ENCODE data around the gene TTC4.

TTC4 gene

GRCh38 chr1:54696262-54696661 lies 19.4 kb upstream of the TTC4 start:
- Mint-ChIP-seq H3K36me3 (no peaks in the 10 kb centered on the region), H3K27ac (no peak overlapping the region), H3K4me3 (no peak overlapping the region), H3K9me3 (no peaks in the 10 kb centered on the region), H3K4me1 (no peaks in the 10 kb centered on the region), H3K27me3 (peaks cover 32% of the 10 kb centered on the region)
- no peak for ATAC-seq

GRCh38 chr1:54697896-54698295 lies 17.8 kb upstream of the TTC4 start:
- Mint-ChIP-seq H3K9me3 (no peaks in the 10 kb centered on the region), H3K27ac (no peak overlapping the region), H3K4me1 (no peaks in the 10 kb centered on the region), H3K4me3 (no peak overlapping the region), H3K36me3 (no peaks in the 10 kb centered on the region), H3K27me3 (peaks cover 38% of the 10 kb centered on the region)
- no peak for ATAC-seq

GRCh38 chr1:54698346-54698745 lies 17.3 kb upstream of the TTC4 start:
- ATAC-seq = no peak
- Mint-ChIP-seq H3K4me3 (no peak overlapping the region), H3K27me3 (peaks cover 42% of the 10 kb centered on the region), H3K36me3 (no peaks in the 10 kb centered on the region), H3K4me1 (no peaks in the 10 kb centered on the region), H3K27ac (no peak overlapping the region), H3K9me3 (no peaks in the 10 kb centered on the region)

GRCh38 chr1:54699936-54700525 lies 15.6 kb upstream of the TTC4 start:
- no peaks in the 10 kb centered on the region for H3K4me1 Mint-ChIP-seq
- no peak for ATAC-seq

DNA sequence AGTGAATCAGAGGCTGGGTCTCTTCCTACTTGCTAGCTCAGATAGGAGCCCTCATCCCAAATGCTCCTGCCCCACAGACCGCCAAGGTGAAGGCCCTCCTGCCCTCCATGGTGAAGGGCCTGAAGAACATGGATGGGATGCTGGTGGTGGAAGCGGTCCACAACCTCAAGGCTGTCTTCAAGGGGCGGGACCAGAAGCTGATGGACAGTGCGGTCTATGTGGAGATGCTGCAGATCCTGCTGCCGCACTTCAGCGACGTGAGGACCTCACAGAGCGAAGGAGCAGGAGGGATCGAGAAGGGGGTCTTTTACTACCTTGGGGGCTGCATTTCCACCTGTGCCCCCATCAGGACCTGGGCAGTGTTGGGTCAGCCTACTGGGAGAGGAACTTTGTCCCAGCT lies 14.6 kb upstream of the TTC4 start:
- Mint-ChIP-seq H3K4me3 (no peak overlapping the region), H3K4me1 (no peaks in the 10 kb centered on the region), H3K36me3 (no peaks in the 10 kb centered on the region), H3K9me3 (no peaks in the 10 kb centered on the region), H3K27me3 (peaks cover 45% of the 10 kb centered on the region), H3K27ac (no peak overlapping the region)
- ATAC-seq = no peak

More at GRCh38 chr1:54699936-54700525, 15.6 kb upstream of the TTC4 start:
- Mint-ChIP-seq H3K9me3 (no peaks in the 10 kb centered on the region), H3K36me3 (no peaks in the 10 kb centered on the region), H3K4me3 (no peak overlapping the region), H3K27ac (no peak overlapping the region), H3K27me3 (peaks cover 45% of the 10 kb centered on the region)

DNA sequence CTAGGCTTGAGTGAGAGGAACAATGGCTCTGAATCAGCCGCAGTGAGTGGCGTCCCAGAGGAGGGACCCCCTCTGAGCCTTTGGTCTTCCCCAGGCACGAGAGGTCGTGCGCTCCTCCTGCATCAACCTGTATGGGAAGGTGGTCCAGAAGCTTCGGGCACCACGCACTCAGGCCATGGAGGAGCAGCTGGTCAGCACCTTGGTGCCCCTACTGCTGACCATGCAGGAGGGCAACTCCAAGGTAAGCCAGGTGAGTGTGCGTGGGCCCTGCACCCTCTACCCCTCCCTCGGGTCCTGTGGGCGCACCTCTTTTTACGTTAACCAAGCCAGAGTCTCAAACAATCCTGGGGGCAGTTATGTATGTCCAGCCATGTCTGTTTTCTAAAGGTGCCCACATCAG lies 13.7 kb upstream of the TTC4 start:
- Mint-ChIP-seq H3K9me3 (no peaks in the 10 kb centered on the region), H3K27ac (no peak overlapping the region), H3K27me3 (peaks cover 49% of the 10 kb centered on the region), H3K4me3 (no peak overlapping the region), H3K4me1 (no peaks in the 10 kb centered on the region), H3K36me3 (no peaks in the 10 kb centered on the region)
- ATAC-seq = no peak

- no peak overlapping the region for H3K4me3 Mint-ChIP-seq
- peaks cover 55% of the 10 kb centered on the region for H3K27me3 Mint-ChIP-seq
- ATAC-seq = no peak
- no peaks in the 10 kb centered on the region for H3K9me3 Mint-ChIP-seq
- H3K27ac Mint-ChIP-seq = no peak overlapping the region
- H3K36me3 Mint-ChIP-seq = no peaks in the 10 kb centered on the region
- H3K4me1 Mint-ChIP-seq = no peaks in the 10 kb centered on the region
These were observed 12.2 kb upstream of the TTC4 start for GRCh38 chr1:54703471-54703870.

- ATAC-seq = no peak
- Mint-ChIP-seq H3K9me3 (no peaks in the 10 kb centered on the region), H3K4me1 (no peaks in the 10 kb centered on the region), H3K36me3 (no peaks in the 10 kb centered on the region), H3K27ac (no peak overlapping the region), H3K27me3 (peaks cover 40% of the 10 kb centered on the region), H3K4me3 (no peak overlapping the region)
These were observed 10.5 kb upstream of the TTC4 start for GRCh38 chr1:54705153-54705552.

DNA sequence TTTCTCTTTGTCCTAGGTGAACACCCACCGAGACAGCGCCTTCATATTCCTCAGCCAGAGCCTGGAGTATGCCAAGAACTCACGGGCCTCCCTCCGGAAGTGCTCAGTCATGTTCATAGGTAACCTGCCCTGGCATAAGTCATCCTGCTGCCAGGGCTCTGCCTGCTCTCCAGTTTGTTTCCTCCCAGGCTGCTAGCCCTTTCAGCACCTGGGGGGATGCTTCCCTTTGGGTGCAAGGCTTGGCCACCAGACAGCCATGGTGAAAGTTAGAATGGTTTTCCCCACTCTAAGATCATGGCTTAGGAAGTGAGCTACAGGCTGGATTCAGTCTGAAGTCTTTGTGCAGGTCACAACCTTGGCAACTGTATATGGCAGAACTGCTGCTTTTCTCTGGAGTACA lies 9.2 kb upstream of the TTC4 start:
- H3K27ac Mint-ChIP-seq = no peak overlapping the region
- no peak for ATAC-seq
- H3K36me3 Mint-ChIP-seq = no peaks in the 10 kb centered on the region
- no peaks in the 10 kb centered on the region for H3K4me1 Mint-ChIP-seq
- H3K4me3 Mint-ChIP-seq = no peak overlapping the region
- H3K9me3 Mint-ChIP-seq = no peaks in the 10 kb centered on the region
- H3K27me3 Mint-ChIP-seq = peaks cover 40% of the 10 kb centered on the region

DNA sequence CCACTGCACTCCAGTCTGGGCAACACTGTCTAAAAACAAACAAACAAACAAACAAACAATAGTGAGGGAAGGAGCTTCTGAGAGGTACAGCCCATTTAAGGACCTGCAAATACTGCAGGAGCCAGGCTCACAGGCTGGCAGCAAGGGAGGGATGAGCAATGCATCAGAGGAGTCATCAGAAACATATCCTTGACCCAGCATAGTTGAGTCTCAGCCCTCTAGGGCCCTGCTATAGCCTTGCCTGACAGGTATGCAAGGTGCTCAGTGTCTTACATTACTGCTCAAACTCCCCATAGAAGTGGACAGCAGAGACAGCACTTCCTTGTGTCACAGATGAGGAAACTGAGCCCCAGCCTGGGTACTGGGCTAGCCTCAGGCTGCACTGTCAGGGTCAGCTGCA lies 7.3 kb upstream of the TTC4 start:
- Mint-ChIP-seq H3K9me3 (no peaks in the 10 kb centered on the region), H3K4me1 (no peaks in the 10 kb centered on the region), H3K36me3 (no peaks in the 10 kb centered on the region), H3K4me3 (no peak overlapping the region), H3K27ac (no peak overlapping the region), H3K27me3 (peaks cover 21% of the 10 kb centered on the region)
- no peak for ATAC-seq

DNA sequence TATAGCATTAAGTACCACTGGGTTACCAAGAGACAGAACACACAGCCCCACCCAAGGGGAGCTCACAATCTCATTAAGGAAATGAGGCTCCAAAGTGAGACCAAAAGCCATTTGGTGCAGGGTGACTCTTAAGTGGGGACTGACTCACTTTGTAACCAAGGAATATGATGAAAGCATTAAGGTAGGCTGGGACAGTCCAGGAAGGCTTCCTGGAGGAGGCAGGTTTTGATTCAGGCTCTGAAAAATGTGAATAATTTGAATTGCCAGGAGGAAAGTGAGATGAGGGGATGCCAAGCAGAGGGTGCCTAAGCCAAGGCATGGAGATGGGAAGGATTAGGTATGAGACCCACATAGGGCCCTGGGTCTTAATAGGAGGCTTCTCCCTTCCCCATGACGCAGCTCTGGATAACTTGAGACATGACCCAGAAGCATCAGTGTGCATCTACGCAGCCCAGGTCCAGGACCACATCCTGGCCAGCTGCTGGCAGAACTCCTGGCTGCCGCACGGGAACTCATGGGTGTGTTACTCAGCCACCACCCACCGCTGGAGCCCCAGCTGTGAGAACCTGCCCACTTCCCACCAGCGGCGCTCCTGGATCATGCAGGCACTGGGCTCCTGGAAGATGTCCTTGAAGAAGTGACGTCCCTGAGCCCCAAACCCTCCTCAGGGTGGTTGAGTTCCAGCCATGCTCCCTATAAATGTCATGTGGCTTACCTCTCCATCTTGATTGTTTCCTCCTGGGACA lies 5.9 kb upstream of the TTC4 start:
- H3K4me3 Mint-ChIP-seq = no peak overlapping the region
- no peaks in the 10 kb centered on the region for H3K9me3 Mint-ChIP-seq
- H3K36me3 Mint-ChIP-seq = no peaks in the 10 kb centered on the region
- H3K27me3 Mint-ChIP-seq = peaks cover 19% of the 10 kb centered on the region
- no peak overlapping the region for H3K27ac Mint-ChIP-seq
- no peak for ATAC-seq
- H3K4me1 Mint-ChIP-seq = peaks cover under 1% of the 10 kb centered on the region

DNA sequence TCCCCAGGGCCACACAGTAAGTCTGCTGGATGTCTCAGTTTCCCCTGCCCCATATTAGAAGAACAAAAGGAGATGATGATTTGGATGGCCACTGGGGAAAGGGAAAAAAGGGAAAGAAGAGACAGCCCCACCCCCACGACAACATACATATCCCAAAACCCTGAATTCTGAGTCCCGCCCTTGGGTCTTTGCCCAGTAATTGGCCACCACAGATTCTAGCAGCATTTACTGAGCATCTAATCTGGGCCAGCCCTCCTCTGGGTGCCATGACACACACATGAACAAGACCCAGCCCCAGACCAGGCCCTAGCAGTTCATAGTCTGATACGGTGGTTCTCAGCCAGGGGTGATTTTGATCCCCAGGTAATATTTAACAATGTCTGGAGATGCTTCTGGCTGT lies 5.2 kb upstream of the TTC4 start:
- H3K4me1 Mint-ChIP-seq = peaks cover 8% of the 10 kb centered on the region
- no peak overlapping the region for H3K4me3 Mint-ChIP-seq
- no peak for ATAC-seq
- no peaks in the 10 kb centered on the region for H3K9me3 Mint-ChIP-seq
- no peak overlapping the region for H3K27ac Mint-ChIP-seq
- no peaks in the 10 kb centered on the region for H3K36me3 Mint-ChIP-seq
- H3K27me3 Mint-ChIP-seq = peaks cover 19% of the 10 kb centered on the region

DNA sequence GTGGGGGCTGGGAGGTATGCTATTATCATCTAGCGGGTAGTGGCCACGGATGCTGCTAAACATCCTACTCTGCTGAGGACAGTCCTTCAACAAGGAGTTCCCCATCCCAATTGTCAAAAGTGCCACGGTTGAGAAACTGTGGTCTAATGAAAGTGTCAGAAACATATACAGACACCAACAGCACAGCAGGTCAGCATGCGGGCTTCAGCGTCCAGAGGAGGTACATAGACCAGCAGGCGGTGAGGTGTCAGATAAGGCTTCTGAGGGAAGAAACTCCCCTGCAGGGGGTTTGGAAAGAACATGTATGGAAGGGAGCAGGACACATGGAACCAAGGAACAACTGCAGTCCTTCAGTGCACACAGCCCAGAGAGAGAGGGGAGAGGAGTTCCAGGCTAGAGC lies 4.8 kb upstream of the TTC4 start:
- no peak overlapping the region for H3K27ac Mint-ChIP-seq
- no peaks in the 10 kb centered on the region for H3K9me3 Mint-ChIP-seq
- peaks cover 19% of the 10 kb centered on the region for H3K27me3 Mint-ChIP-seq
- no peak overlapping the region for H3K4me3 Mint-ChIP-seq
- ATAC-seq = no peak
- H3K36me3 Mint-ChIP-seq = no peaks in the 10 kb centered on the region
- H3K4me1 Mint-ChIP-seq = peaks cover 10% of the 10 kb centered on the region

DNA sequence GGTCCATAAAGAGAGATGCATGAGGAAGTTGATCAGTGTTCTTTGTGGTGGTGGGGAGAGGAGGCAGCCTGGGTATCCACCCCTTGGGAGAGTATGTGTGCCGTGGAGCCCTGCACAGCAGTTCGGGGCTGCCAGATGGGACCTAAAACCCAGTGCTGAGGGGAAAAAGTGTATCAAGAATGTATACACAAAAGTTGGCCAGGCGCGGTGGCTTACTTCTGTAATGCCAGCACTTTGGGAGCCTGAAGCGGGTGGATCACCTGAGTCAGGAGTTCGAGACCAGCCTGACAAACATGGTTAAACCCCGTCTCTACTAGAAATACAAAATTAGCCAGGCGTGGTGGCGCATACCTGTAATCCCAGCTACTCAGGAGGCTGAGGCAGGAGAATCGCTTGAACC lies 4.1 kb upstream of the TTC4 start:
- no peak for ATAC-seq
- Mint-ChIP-seq H3K36me3 (no peaks in the 10 kb centered on the region), H3K4me1 (peaks cover 16% of the 10 kb centered on the region), H3K27ac (no peak overlapping the region), H3K27me3 (peaks cover 19% of the 10 kb centered on the region), H3K9me3 (no peaks in the 10 kb centered on the region), H3K4me3 (no peak overlapping the region)

DNA sequence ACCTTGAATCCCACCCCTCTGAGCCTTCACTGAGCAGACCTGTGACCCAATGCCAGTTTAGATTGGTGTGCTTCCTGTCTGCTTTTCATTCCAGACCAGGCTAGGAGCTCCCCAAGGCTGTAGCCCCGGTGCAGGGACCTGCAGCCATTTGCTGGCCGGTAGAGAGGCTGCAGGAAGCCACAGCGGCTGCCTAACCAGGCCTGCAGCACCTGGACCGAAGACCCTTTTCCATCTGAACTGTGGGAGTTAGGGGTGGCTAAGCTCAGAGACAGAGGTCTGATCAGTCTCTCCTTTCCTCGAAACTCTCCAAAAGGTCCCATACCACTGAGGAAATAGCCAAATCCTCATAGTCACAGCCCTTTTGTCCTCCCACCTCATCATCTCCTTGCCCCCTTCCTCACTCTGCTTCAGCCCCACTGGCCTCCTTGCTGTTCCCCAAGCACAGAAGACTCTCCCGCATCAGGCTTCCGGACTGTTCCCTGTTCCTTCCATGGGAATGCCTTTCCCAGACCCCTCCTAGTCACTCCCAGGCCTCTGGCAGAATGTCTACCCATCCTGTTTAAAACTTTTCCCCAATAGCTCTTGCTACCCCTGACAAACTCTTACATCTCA lies 674 bp upstream of the TTC4 start:
- peak overlapping the region; percentile 78 for H3K27ac Mint-ChIP-seq

More for the DNA sequence above, 674 bp upstream of the TTC4 start:
- peaks cover 35% of the 10 kb centered on the region for H3K4me1 Mint-ChIP-seq
- H3K27me3 Mint-ChIP-seq = no peaks in the 10 kb centered on the region
- ATAC-seq = no peak
- H3K9me3 Mint-ChIP-seq = no peaks in the 10 kb centered on the region
- H3K36me3 Mint-ChIP-seq = peaks cover 17% of the 10 kb centered on the region
- peak overlapping the region; percentile 87 for H3K4me3 Mint-ChIP-seq

Measured in stimulated activated memory B cell treated with anti-CD40 and anti-IgM and Interleukin-4, amounts not matched to agents 10 μg/mL and 1 μg/mL and 100 μg/mL, for 72 hours (primary cell).